Panc1 (cell line): ENCODE results near the gene TULP4.

ENCODE experiments used
- CTCF ChIP-seq: fragments of 450-650 bp; IDR thresholded peaks from 2 replicates; pipeline ENCODE4 v1.5.1; 2017; ENCODE audit warnings: mild to moderate bottlenecking
- REST ChIP-seq, 2 experiments: IDR thresholded peaks; 2 replicates each; pipeline ENCODE4 v1.6.1; 2011 to 2012; ENCODE audit warnings: low read depth in 2 of 2, control low read depth in 1 of 2, low read length in 1 of 2, mild to moderate bottlenecking in 1 of 2, moderate library complexity in 1 of 2; ENCODE audit not compliant: insufficient read depth in 1 of 2
- TCF7L2 ChIP-seq: IDR thresholded peaks from 2 replicates; pipeline ENCODE4 v1.6.1; 2011; ENCODE audit warnings: mild to moderate bottlenecking, low read depth, low read length, inconsistent platforms

GRCh38 chr6:158312672-158313397, 570 bp downstream of the TULP4 start:
- no peak for TF ChIP-seq CTCF
- TF ChIP-seq REST (IDR thresholded peaks at IDR 0.05; ENCODE audit: insufficient read depth in 1 of 2, low read depth in 2 of 2, low read length in 1 of 2): no peak
- TF ChIP-seq TCF7L2: no peak
